GM18505 (cell line): Measurements from ENCODE around the gene DAAM2.

Experiments used
- ATAC-seq: cut with Tn5 transposase; IDR thresholded peaks from one replicate; pipeline ENCODE4 v1.9.1; 2021; ENCODE audit not compliant: unreplicated experiment
- POLR2A ChIP-seq: IDR thresholded peaks from 4 replicates; pipeline ENCODE4 v1.6.1; 2011; ENCODE audit warnings: borderline replicate concordance; ENCODE audit not compliant: insufficient read depth, insufficient read length; ENCODE audit errors: extremely low read depth

The DAAM2 gene

DNA sequence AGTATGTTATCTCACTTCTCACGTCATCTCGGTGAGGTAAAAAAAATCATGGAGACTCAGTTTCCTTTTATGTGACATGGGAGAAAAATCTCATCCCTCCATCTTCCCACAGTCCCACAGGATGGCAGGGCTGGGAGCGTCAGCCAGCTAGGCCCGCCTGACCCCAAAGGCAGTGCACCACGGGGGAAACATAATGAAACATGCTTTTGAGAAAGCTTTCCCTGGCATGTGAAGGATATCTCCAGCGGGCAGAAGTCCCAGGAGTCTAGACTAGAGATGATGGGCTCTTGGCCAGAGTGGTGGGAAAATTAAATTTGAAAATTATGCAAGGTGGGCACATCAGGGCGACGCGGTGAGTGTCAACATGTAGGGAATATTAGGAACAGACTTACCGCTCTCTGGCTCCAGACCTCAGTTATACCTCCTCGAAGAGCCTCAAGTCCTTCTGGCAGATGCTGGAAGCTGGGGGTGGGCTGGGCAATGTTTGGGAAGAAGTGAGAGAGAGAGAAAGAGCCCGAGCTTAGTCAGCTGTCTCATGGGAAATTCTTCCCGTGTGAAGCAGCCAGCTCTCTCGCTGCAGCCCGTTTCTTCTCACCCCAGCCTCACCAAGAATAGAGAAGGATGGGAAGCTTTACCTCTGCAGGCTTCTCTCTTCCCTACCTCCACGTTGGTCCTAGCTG is 89.8 kb downstream of the DAAM2 start:
- no peak for TF ChIP-seq POLR2A
- ATAC-seq, result no peak

DNA sequence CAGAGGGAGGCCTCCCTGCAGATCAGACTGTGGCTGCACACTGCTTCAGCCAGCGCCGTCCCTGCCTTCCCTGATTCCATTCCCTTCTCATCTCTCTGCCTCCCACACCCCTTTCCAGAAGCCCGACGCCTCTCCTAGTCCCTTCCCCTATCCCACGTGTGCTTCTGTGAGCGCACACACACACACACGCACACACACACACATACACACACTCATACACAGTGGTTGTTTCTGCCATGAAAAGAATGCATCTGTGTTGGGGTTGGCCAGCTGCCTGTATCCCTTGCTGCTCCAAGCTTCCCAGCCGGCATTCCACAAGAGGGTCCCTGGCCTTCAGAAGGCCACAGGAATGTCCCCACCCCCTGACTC is 90.3 kb downstream of the DAAM2 start:
- no peak for TF ChIP-seq POLR2A
- no peak for ATAC-seq

DNA sequence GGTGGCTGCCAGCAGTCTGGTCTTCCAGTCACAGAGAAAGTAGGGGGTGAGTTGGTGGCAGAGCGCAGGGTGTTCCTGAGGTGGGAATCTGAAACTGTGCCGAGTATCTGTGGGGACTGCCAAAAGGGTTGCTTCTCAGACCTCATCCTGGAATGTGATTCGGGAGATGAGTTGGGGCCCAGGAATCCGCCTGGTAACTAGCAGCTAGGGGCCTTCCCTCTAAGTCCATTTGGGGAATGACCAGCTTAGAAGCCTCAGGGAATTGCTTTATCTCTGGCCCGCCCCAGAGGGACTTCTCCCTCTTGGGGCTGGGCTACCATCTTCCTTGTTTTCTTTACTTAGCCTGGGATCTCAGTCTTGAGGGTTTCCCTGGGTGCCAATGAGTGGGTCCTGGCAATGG is 92.5 kb downstream of the DAAM2 start:
- no peak for ATAC-seq
- no peak for TF ChIP-seq POLR2A

DNA sequence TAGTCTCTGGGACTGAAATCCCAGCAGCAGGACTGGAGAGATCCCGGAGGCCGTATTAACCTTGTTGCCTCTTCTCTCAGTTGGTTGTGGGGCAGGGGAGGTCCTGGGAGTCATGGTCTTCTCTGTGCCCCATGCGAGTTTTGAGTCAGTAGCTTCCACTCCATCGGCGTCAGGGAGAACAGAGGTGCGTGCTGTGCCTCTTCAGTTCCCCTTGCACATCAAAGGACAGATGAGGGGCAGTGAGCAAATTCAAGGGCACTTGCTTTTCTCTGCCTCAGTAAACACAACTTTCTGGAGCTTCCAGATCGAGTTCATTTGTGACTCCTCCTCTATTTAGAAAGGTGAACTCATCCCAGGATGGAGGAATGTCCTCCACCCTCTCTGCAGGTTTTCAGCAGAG is 93.5 kb downstream of the DAAM2 start:
- no peak for TF ChIP-seq POLR2A
- no peak for ATAC-seq

DNA sequence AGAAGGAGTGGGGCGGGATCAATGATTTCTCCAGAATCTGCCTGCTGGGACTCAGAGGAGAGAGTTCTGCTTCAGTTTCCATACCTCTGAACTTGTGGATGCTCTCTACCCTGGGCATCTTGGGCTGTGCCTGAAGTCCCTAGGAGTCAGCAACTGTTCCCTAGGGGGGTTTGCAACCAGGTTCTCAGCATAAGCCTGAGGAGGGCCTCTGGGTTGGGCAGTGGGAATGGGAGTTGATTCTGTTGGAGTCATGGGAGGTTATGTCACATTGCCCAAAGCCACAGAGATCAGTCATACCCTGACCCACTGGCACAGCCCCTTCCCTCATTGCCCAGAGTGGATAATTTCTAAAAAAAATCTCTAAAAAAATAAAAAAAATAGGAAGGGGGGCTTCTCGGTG is 94.7 kb downstream of the DAAM2 start:
- ATAC-seq, result no peak
- no peak for TF ChIP-seq POLR2A

DNA sequence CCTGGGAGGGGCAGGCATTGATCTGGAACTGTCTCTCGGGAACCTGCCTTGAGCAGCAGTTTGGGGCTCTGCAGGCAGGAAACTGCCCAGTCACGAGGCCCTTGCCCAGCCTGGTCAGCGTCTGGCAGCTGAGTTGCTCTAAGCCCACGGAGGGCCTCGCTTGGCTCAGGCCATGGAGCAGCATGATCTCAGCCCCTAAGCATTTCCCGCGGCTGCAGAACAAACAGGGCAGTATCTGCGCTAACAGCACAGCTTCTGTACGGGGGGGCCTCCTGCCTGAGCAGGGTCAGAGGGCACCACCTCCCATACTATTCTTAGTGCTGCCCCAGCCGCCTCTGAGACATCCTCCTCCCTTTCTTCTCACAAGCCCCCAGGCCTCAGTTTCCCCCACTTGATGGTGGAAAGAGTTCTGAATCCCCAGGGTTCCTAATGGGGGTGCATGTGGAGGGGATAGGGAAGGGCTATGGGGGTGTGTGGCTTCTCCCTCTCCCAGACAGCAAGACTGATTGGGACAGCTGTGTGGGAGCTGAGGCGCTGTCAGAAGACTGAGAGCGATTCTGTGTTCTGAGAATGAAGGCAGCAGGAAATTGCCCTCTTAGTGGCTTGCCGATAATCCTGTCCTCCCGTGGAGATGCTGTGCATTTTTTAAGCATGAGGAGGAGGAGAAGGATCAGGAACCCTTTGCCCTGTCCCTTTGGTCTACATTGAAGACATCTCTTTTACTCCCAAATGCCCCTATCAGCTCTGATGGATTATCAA is 95.7 kb downstream of the DAAM2 start:
- TF ChIP-seq POLR2A, result no peak
- no peak for ATAC-seq

DNA sequence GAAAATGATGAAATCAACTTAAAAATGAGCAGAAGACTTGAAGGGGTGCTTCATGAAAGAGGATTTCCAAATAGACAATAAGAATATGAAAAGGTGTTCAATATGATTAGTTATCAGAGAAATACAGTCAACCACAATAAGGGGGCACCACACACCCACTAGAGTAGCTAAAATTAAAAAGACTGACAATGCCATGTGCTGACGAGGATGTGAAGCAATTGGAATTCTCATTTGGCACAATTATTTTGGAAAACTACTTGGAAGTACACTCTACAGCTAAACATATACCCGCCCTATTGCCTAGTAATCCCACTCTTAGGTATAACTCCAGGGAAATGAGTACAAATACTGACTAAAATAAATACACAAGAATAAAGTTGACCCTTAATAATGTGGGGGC is 97.1 kb downstream of the DAAM2 start:
- no peak for ATAC-seq
- TF ChIP-seq POLR2A, result no peak

DNA sequence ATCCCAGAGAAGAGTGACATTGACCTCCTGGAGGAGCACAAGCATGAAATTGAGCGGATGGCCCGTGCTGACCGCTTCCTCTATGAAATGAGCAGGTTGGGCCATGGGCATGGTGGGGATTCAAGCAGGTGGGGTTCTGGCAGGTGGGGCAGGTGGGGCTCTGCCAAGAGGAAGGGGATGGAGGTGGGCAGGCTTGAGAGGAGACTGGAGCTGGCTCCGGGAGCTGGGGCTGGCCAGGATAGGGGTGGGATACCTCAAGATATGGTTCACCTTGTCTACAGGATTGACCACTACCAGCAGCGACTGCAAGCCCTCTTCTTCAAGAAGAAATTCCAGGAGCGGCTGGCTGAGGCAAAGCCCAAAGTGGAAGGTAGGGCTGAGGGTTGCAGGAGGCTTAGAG is 99.2 kb downstream of the DAAM2 start:
- no peak for ATAC-seq
- no peak for TF ChIP-seq POLR2A

DNA sequence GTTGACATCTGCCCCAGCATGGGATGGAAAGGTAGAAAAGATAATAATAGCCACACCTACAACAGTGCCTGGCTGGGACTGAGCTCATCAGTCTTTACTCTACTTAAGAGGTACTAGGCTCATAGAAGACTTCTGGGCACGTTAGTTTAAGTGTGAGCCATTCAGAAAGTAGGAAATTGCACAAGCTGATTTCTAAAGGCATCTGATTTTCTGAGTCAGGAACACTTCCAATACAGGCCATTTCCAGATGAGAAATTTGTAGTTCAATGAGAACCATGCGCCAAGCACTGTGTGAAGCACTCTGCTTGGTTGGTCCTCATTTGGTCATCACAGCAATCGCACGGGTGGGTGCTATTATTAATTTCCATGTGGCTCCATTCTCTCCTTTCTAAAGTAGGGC is 99.8 kb downstream of the DAAM2 start:
- no peak for ATAC-seq
- TF ChIP-seq POLR2A, result no peak

DNA sequence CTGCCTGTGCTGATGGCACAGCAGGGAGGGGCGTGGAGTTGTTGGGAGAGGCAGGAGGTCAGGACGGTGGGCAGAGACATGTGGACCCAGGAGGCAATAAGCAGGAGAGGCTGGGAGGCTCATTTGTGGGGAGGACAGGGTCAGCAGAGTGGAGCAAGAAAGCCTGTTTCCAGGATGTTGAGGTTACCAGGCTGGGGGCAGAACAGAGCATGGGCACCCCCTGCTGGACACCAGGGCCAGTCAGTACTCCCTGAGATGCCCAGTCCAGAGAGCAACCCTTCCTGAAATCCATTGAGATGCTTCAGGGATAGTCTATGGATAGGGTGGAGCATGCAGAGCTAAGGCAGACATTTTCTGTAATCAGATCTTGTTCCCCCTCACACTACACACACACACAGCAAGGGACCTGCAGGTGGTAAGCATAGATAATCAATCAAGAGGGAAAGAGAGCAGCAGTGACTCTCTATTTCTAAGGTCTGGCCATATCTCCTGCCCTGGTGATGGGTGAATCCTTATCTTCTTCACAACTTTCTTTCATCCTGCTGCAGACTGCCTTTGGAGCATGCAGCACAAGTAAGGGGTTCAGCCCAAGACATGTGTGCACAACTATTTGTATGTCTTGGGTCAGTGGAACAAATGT is 100.4 kb downstream of the DAAM2 start:
- no peak for ATAC-seq
- no peak for TF ChIP-seq POLR2A

DNA sequence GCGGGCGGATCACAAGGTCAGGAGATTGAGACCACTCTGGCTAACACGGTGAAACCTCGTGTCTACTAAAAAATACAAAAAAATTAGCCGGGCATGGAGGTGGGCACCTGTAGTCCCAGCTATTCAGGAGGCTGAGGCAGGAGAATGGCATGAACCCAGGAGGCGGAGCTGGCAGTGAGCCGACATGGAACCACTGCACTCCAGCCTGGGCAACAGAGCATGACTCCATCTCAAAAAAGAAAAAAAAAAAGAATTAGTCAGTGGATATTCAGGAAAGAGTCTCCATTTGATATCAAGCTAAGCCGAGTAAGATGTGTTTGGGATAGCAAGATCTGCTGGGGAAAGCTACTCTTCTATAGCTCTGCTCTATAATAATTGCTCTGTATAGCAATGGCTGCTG is 101.1 kb downstream of the DAAM2 start:
- ATAC-seq, result no peak
- no peak for TF ChIP-seq POLR2A

DNA sequence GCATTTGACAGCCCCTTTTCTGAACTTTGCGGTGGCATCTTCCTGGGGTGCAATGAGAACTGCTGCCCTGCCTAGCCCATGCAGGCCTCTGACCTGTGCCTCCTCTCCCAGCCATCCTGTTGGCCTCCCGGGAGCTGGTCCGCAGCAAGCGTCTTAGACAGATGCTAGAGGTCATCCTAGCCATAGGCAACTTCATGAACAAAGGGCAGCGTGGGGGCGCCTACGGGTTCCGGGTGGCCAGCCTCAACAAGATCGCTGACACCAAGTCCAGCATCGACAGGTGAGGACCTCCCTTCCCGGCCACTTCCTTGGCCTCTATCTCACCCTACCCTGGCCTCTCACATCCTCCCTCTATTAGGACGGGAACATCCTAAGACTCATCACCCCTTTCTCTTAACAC is 104.5 kb downstream of the DAAM2 start:
- no peak for ATAC-seq
- TF ChIP-seq POLR2A, result no peak

DNA sequence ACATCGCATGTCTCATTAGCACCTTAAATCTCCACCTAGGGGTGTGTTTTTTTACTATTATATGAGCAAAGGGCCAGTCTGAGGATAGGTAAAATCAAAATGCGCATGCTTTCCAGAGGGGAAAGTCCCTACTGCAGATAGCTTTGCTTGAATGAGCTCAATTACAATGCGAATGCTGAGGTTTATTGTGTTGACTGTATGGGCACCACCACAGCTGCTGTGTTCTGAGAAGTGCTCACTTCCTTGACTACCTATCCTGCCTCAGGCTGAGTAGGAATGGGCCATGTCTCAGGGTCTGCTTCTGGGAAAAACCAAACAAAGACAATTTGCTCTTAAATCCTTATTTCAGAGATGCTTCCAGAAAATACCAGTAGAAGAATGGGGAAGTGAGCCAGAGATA is 105.5 kb downstream of the DAAM2 start:
- ATAC-seq, result no peak
- TF ChIP-seq POLR2A, result no peak

DNA sequence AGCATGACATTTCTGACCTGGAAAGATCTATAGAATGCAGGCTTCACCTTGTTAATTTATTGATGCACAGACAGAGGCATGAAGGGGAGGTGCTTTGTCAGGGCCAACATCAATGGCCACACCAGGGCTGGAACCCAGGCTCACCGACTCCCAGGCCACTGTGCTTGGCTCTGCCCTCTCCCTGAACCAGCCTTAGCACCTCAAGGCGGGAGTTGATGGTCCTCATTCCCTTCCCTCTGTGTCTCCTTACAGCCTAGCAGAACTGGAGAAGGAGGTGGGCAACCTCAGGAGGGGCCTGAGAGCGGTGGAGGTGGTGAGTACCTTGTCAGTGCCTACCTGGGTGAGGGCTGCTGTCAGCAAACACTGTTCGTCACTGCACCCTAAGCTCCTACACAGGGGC is 106.4 kb downstream of the DAAM2 start:
- no peak for TF ChIP-seq POLR2A
- no peak for ATAC-seq
